Smooth muscle cell (in vitro differentiated cells): ENCODE measurements around the gene SIRT4. TPM values are rescaled to one million over a fixed set of nuclear protein-coding genes. Genes with fewer than 3 reads are reported as not detected.

Source experiments
- DNase-seq: peaks from one replicate; lab custom pipeline; 2025; ENCODE audit not compliant: unreplicated experiment; lab: John Stamatoyannopoulos, UW
- H2AFZ ChIP-seq: fragments of 200-600 bp; sonication (generic); 2 replicates; pipeline ENCODE4 v1.6.0; 2016; ENCODE audit warnings: antibody characterized with exemption, low read depth, mild to moderate bottlenecking
- H3F3A ChIP-seq: fragments of 200-600 bp; sonication (generic); 2 replicates; pipeline ENCODE4 v1.6.0; 2017; ENCODE audit warnings: antibody characterized with exemption, low read depth
- H3K27ac ChIP-seq: fragments of 200-600 bp; sonication (generic); 2 replicates; pipeline ENCODE4 v1.5.1; 2016; ENCODE audit warnings: low read depth, mild to moderate bottlenecking
- H3K27me3 ChIP-seq: fragments of 200-600 bp; sonication (generic); 2 replicates; pipeline ENCODE4 v1.6.1; 2016; ENCODE audit warnings: low read depth, mild to moderate bottlenecking
- H3K36me3 ChIP-seq: fragments of 200-600 bp; sonication (generic); 2 replicates; pipeline ENCODE4 v1.5.1; 2016; ENCODE audit warnings: low read depth
- H3K4me1 ChIP-seq: fragments of 200-600 bp; sonication (generic); 2 replicates; pipeline ENCODE4 v1.5.1; 2016; ENCODE audit warnings: low read depth
- H3K4me2 ChIP-seq: fragments of 200-600 bp; sonication (generic); 2 replicates; pipeline ENCODE4 v1.6.0; 2016; ENCODE audit warnings: mild to moderate bottlenecking
- H3K4me3 ChIP-seq: fragments of 200-600 bp; sonication (generic); 2 replicates; pipeline ENCODE4 v1.5.1; 2016; ENCODE audit warnings: mild to moderate bottlenecking
- H3K79me2 ChIP-seq: fragments of 200-600 bp; sonication (generic); 2 replicates; pipeline ENCODE4 v1.6.0; 2016; ENCODE audit warnings: low read depth, mild to moderate bottlenecking
- H3K9ac ChIP-seq: fragments of 200-600 bp; sonication (generic); 2 replicates; pipeline ENCODE4 v1.6.0; 2016; ENCODE audit warnings: low read depth
- H3K9me3 ChIP-seq: fragments of 200-600 bp; sonication (generic); replicated peaks from 2 replicates; pipeline ENCODE4 v1.5.1; 2016; ENCODE audit warnings: low read depth
- H4K20me1 ChIP-seq: fragments of 200-600 bp; sonication (generic); 2 replicates; pipeline ENCODE4 v1.6.0; 2016; ENCODE audit warnings: low read depth
- CTCF ChIP-seq: fragments of 200-600 bp; sonication (generic); IDR thresholded peaks from 2 replicates; pipeline ENCODE4 v1.5.1; 2017; ENCODE audit warnings: borderline replicate concordance, mild to moderate bottlenecking, antibody characterized with exemption; ENCODE audit not compliant: insufficient read depth, poor library complexity, severe bottlenecking
- WGBS: methylation state at CpG from one replicate; pipeline ENCODE4 v1.1.7; 2016; ENCODE audit warnings: low lambda C conversion rate; 5-methylcytosine and 5-hydroxymethylcytosine counted together
- polyA plus RNA-seq: library from polyadenylated mRNA; unstranded; fragments of >200 nt; fragmentation: Nextera tagmentation; extraction: Ambion mirVana; gene quantifications from 2 replicates; pipeline ENCODE4 v1.2.1, GENCODE V29; 2016
- total RNA-seq: library from RNA; depleted of rRNA; stranded (reverse); fragments of >200 nt; gene quantifications from 2 replicates; pipeline ENCODE4 v1.2.3, GENCODE V29; 2014

Gene SIRT4
- total and polyA plus RNA-seq, 2 experiments from 2014 or later: 2.7 to 5.3 TPM

- WGBS: 91% methylated on average over 2 of the region's 2 CpGs
Observed at GRCh38 chr12:120337730-120338129, 35.6 kb downstream of the SIRT4 start.

GRCh38 chr12:120339256-120339655 lies 37.1 kb downstream of the SIRT4 start:
- H2AFZ ChIP-seq: no peak overlapping the region
- no peak overlapping the region for H3K9ac ChIP-seq
- H3K4me1 ChIP-seq: no peaks in the 10 kb centered on the region
- H3K36me3 ChIP-seq: no peaks in the 10 kb centered on the region
- H3F3A ChIP-seq: no peaks in the 10 kb centered on the region
- 93% methylated on average over 4 of the region's 4 CpGs for WGBS
- no peaks in the 10 kb centered on the region for H3K79me2 ChIP-seq
- H3K27me3 ChIP-seq: no peaks in the 10 kb centered on the region
- H3K4me2 ChIP-seq: no peak overlapping the region
- H4K20me1 ChIP-seq: no peaks in the 10 kb centered on the region
- TF ChIP-seq CTCF: no peak
- no peaks in the 10 kb centered on the region for H3K9me3 ChIP-seq
- DNase-seq: no peak
- H3K4me3 ChIP-seq: no peak overlapping the region
- H3K27ac ChIP-seq: no peak overlapping the region

More at GRCh38 chr12:120337730-120338129, 35.6 kb downstream of the SIRT4 start:
- no peaks in the 10 kb centered on the region for H3F3A ChIP-seq
- no peaks in the 10 kb centered on the region for H3K27me3 ChIP-seq
- no peaks in the 10 kb centered on the region for H3K4me1 ChIP-seq
- H3K4me2 ChIP-seq: no peak overlapping the region
- H3K4me3 ChIP-seq: no peak overlapping the region
- no peak overlapping the region for H3K9ac ChIP-seq
- H3K27ac ChIP-seq: no peak overlapping the region
- no peaks in the 10 kb centered on the region for H4K20me1 ChIP-seq
- H3K9me3 ChIP-seq: no peaks in the 10 kb centered on the region
- no peaks in the 10 kb centered on the region for H3K79me2 ChIP-seq
- no peak for TF ChIP-seq CTCF
- no peak for DNase-seq
- H2AFZ ChIP-seq: no peak overlapping the region
- H3K36me3 ChIP-seq: no peaks in the 10 kb centered on the region

- no peaks in the 10 kb centered on the region for H3K9me3 ChIP-seq
Observed at GRCh38 chr12:120342175-120343038, 40.3 kb downstream of the SIRT4 start.

More at GRCh38 chr12:120342175-120343038, 40.3 kb downstream of the SIRT4 start:
- no peak for DNase-seq
- H3K36me3 ChIP-seq: no peaks in the 10 kb centered on the region
- H3K4me2 ChIP-seq: no peak overlapping the region
- no peaks in the 10 kb centered on the region for H3K4me1 ChIP-seq
- 90% methylated on average over 21 of the region's 30 CpGs for WGBS
- no peaks in the 10 kb centered on the region for H4K20me1 ChIP-seq
- H3K4me3 ChIP-seq: no peak overlapping the region
- no peak overlapping the region for H3K9ac ChIP-seq
- H3K27ac ChIP-seq: no peak overlapping the region
- no peak for TF ChIP-seq CTCF
- H3F3A ChIP-seq: no peaks in the 10 kb centered on the region
- H3K27me3 ChIP-seq: no peaks in the 10 kb centered on the region
- no peak overlapping the region for H2AFZ ChIP-seq
- no peaks in the 10 kb centered on the region for H3K79me2 ChIP-seq
